Kidney tubule cell (primary cell): Measurements from ENCODE around the gene AADACL4.
"Not testable (repeated sequence)": the region's sequence is repeated elsewhere in the genome, so short reads cannot be mapped to it uniquely, and the experiment has no call there.

Experiments
- DNase-seq: peaks from one replicate; pipeline ENCODE4 v3.0.0-alpha.2; 2018; ENCODE audit warnings: low spot score

Gene AADACL4

DNA sequence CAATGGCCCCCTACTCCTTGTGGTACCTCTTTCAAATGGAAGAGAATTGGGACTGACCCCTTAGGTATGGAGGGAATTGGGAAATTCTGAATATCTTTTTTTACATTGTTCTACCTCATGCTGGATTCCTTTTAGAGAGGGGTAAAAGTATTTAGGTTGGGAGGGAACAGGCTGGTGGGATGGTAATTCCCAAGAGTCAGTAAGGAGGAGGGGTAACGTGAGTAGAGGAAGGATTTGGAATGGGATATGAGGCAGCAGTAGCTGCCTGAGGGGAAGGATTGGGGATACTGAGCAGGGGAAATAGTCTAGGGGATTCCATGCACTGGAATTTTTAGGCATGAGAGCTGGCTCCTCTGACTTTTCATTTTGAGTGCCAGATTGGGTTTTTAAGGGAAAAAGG is 68.2 kb downstream of the AADACL4 start:
- no peak for DNase-seq

DNA sequence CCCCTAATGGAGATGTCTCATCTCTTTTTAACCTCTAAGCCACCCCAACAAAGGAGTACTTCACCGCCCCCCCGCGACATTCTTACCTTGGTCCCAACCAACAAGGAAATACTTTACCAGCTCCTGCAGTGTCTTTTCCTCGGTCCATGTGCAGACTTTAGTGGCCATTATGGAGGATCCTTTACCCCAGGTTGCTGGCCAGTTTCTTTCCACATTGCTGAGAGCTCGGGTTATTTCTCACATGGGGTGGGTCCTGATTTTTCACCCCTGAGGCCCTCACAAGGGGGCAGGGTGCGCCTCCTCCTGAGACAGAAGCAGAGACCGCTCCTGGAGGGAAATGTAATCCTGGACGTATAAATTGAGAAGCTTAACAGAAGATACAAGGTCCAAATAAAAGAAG is 69.0 kb downstream of the AADACL4 start:
- DNase-seq: no peak

DNA sequence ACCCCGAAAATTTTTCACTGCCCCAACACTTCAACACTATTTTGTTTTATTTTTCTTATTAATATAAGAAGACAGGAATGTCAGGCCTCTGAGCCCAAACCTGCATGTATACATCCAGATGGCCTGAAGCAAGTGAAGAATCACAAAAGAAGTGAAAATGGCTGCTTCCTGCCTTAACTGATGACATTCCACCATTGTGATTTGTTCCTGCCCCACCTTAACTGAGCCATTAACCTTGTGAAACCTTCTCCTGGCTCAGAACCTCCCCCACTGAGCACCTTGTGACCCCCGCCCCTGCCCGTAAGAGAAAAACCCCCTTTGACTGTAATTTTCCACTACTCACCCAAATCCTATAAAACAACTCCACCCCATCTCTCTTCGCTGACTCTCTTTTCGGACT is 69.8 kb downstream of the AADACL4 start:
- not testable (repeated sequence) for DNase-seq

DNA sequence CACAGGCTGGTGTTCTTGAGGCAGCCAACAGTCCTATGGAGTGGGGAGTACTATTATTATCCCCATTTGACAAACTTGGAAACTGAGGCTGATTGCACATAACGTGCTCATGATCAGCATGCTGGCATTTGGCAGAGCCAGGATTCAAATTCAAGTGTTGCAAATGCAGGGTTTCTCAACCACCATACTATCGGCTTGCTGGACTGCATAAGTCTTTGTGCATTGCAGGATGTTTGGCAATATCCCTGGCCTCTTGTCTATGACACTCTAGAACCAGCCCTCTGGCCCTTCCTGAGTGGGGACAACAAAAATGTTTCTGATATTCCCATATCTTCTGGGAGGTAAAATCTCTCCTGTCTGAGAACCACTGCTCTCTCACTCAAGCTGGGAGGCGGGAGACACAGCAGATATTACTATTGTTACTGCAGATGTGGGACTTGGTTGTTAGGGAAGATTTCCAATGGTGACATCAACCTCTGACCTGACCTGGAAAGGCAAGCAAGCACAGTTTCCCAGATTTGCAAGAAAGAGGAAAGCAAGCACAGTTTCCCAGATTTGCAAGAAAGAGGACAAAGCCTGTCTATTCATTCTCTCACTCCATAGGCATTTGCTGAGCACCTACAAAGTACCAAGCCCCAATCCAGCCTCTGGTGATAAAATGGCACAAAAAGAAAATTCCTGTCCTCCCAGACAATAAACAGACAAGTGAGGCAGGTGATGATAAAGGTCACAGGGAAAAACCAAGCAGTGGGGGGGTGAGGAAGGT is 71.0 kb downstream of the AADACL4 start:
- no peak for DNase-seq

DNA sequence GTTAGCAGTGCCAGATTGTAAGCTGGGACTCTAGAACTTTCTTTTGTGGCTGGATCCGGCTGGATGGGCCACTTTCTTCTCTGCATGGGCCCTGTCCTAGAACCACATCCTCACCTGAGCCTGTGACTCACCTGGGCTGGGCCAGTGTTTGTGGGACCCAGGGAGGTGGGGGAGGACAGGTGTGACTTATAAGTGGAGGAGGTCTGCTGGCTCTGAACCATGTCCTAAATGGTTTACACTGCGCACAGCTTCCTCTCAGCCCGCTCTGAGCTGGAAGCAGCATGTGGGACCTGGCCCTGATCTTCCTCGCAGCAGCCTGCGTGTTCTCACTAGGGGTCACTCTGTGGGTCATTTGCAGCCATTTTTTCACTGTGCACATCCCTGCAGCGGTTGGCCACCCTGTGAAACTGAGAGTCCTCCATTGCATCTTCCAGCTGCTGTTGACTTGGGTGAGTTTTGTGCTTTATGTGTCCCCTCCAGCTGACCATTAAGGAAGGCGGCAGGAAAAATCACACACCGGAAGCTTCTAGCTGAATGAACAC is 72.1 kb downstream of the AADACL4 start, which contains the start of gene AADACL3:
AADACL3 (plus strand) TSS at position 215 of the 542 bp plus-strand sequence; CDS start at position 282, 67 bp downstream.
- peak; percentile 11 for DNase-seq
